Hepatocyte (in vitro differentiated cells): ENCODE data around the gene MUCL3. TPM values are rescaled to one million over a fixed set of nuclear protein-coding genes. Genes with fewer than 3 reads are reported as not detected.
"Not testable (repeated sequence)": the region's sequence is repeated elsewhere in the genome, so short reads cannot be mapped to it uniquely, and the experiment has no call there.

Experiments
- DNase-seq: peaks from one replicate; pipeline ENCODE4 v3.0.0-alpha.2; 2016; ENCODE audit warnings: low spot score
- H2AFZ ChIP-seq: fragments of 200-600 bp; sonication (generic); 2 replicates; pipeline ENCODE4 v1.6.0; 2016; ENCODE audit warnings: antibody characterized with exemption, mild to moderate bottlenecking
- H3K27ac ChIP-seq: fragments of 200-600 bp; sonication (generic); 2 replicates; pipeline ENCODE4 v1.5.1; 2016; ENCODE audit warnings: mild to moderate bottlenecking
- H3K27me3 ChIP-seq: fragments of 200-600 bp; sonication (generic); 2 replicates; pipeline ENCODE4 v1.6.1; 2016
- H3K36me3 ChIP-seq: fragments of 200-600 bp; sonication (generic); replicated peaks from 2 replicates; pipeline ENCODE4 v1.5.1; 2016; ENCODE audit warnings: low read depth; ENCODE audit not compliant: insufficient read depth
- H3K4me1 ChIP-seq: fragments of 200-600 bp; sonication (generic); 2 replicates; pipeline ENCODE4 v1.5.1; 2016; ENCODE audit warnings: mild to moderate bottlenecking, moderate library complexity; ENCODE audit not compliant: insufficient read depth
- H3K4me2 ChIP-seq: fragments of 200-600 bp; sonication (generic); 2 replicates; pipeline ENCODE4 v1.6.0; 2016
- H3K4me3 ChIP-seq: fragments of 200-600 bp; sonication (generic); 2 replicates; pipeline ENCODE4 v1.5.1; 2016; ENCODE audit warnings: mild to moderate bottlenecking
- H3K79me2 ChIP-seq: fragments of 200-600 bp; sonication (generic); 2 replicates; pipeline ENCODE4 v1.6.0; 2017; ENCODE audit warnings: mild to moderate bottlenecking
- H3K9me2 ChIP-seq: fragments of 200-600 bp; sonication (generic); replicated peaks from 2 replicates; pipeline ENCODE4 v1.6.0; 2017; ENCODE audit warnings: mild to moderate bottlenecking; ENCODE audit not compliant: insufficient read depth
- H3K9me3 ChIP-seq: fragments of 200-600 bp; sonication (generic); 2 replicates; pipeline ENCODE4 v1.5.1; 2016; ENCODE audit warnings: low read depth, mild to moderate bottlenecking
- H4K20me1 ChIP-seq: fragments of 200-600 bp; sonication (generic); 2 replicates; pipeline ENCODE4 v1.6.0; 2016; ENCODE audit warnings: mild to moderate bottlenecking; ENCODE audit not compliant: insufficient read depth, poor library complexity, severe bottlenecking
- CTCF ChIP-seq: fragments of 200-600 bp; sonication (generic); IDR thresholded peaks from 2 replicates; pipeline ENCODE4 v1.5.1; 2016; ENCODE audit warnings: antibody characterized with exemption, mild to moderate bottlenecking; ENCODE audit not compliant: poor library complexity
- EZH2 ChIP-seq: fragments of 200-600 bp; sonication (generic); IDR thresholded peaks from 2 replicates; pipeline ENCODE4 v1.6.1; 2016; ENCODE audit warnings: antibody characterized with exemption, mild to moderate bottlenecking, borderline replicate concordance
- EZH2phosphoT487 ChIP-seq: fragments of 200-600 bp; sonication (generic); IDR thresholded peaks from one replicate; pipeline ENCODE4 v1.6.1; 2018; ENCODE audit warnings: antibody characterized with exemption, mild to moderate bottlenecking, low read depth, moderate library complexity; ENCODE audit not compliant: unreplicated experiment, severe bottlenecking
- WGBS: methylation state at CpG from one replicate; pipeline ENCODE4 v1.1.6; 2016; ENCODE audit warnings: low lambda C conversion rate; ENCODE audit errors: missing lambda C conversion rate; 5-methylcytosine and 5-hydroxymethylcytosine counted together
- polyA plus RNA-seq: library from polyadenylated mRNA; unstranded; fragments of >200 nt; fragmentation: Nextera tagmentation; extraction: Ambion mirVana; gene quantifications from 2 replicates; pipeline ENCODE4 v1.2.1, GENCODE V29; 2016
- total RNA-seq: library from RNA; depleted of rRNA; stranded (reverse); fragments of >200 nt; gene quantifications from 2 replicates; pipeline ENCODE4 v1.2.3, GENCODE V29; 2014

MUCL3 gene
- total and polyA plus RNA-seq, 2 experiments from 2014 or later = 0.11 to 0.13 TPM

- H3K4me1 ChIP-seq = peaks cover 14% of the 10 kb centered on the region
- no peak overlapping the region for H3K27ac ChIP-seq
- no peaks in the 10 kb centered on the region for H3K79me2 ChIP-seq
- H3K9me2 ChIP-seq = no peaks in the 10 kb centered on the region
- 97% methylated on average over 8 of the region's 8 CpGs for WGBS
- no peak for TF ChIP-seq CTCF
- no peak overlapping the region for H2AFZ ChIP-seq
- H3K4me2 ChIP-seq = no peak overlapping the region
- DNase-seq = no peak
- no peaks in the 10 kb centered on the region for H3K27me3 ChIP-seq
- H3K36me3 ChIP-seq = no peaks in the 10 kb centered on the region
- H4K20me1 ChIP-seq = no peaks in the 10 kb centered on the region
- no peaks in the 10 kb centered on the region for H3K9me3 ChIP-seq
- H3K4me3 ChIP-seq = no peak overlapping the region
These were observed 23.3 kb upstream of the MUCL3 start for GRCh38 chr6:30917487-30917886.

DNA sequence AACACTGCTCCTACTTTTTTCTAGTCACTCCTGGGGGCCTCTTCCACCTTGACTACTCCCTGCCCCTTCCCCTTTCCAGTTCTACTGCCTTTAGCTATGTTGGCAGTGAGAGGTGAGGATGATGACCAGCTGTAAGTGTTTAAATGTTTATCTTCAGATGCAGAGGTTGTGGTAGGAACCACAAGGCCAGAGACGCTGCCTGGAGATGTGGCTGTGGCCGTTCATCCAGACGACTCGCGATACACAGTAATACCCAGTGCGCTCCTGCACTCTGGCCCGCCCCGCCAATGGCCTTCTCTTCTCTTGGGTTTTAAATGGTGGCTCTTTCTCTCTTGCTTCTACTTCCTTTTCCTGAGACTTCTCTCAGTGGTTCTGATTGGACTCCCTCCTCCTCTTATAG is 22.1 kb upstream of the MUCL3 start:
- no peak overlapping the region for H3K4me3 ChIP-seq
- H2AFZ ChIP-seq = no peak overlapping the region
- H3K27ac ChIP-seq = no peak overlapping the region
- no peaks in the 10 kb centered on the region for H3K36me3 ChIP-seq
- TF ChIP-seq CTCF = no peak
- no peak for TF ChIP-seq EZH2
- no peak for TF ChIP-seq EZH2phosphoT487
- no peaks in the 10 kb centered on the region for H3K27me3 ChIP-seq
- 93% methylated on average over 8 of the region's 8 CpGs for WGBS
- H4K20me1 ChIP-seq = no peaks in the 10 kb centered on the region
- no peak overlapping the region for H3K4me2 ChIP-seq
- peaks cover 14% of the 10 kb centered on the region for H3K4me1 ChIP-seq
- no peak for DNase-seq
- no peaks in the 10 kb centered on the region for H3K9me3 ChIP-seq
- H3K79me2 ChIP-seq = no peaks in the 10 kb centered on the region
- no peaks in the 10 kb centered on the region for H3K9me2 ChIP-seq

GRCh38 chr6:30922447-30922852 is 18.3 kb upstream of the MUCL3 start:
- no peak overlapping the region for H3K4me2 ChIP-seq
- H3K9me2 ChIP-seq = no peaks in the 10 kb centered on the region
- H3K27ac ChIP-seq = no peak overlapping the region
- H2AFZ ChIP-seq = no peak overlapping the region
- DNase-seq = no peak
- no peaks in the 10 kb centered on the region for H3K36me3 ChIP-seq
- H3K9me3 ChIP-seq = no peaks in the 10 kb centered on the region
- H3K27me3 ChIP-seq = no peaks in the 10 kb centered on the region
- no peak for TF ChIP-seq EZH2
- no peak for TF ChIP-seq CTCF
- no peak for TF ChIP-seq EZH2phosphoT487
- no peak overlapping the region for H3K4me3 ChIP-seq
- WGBS = 87% methylated on average over 7 of the region's 7 CpGs
- H4K20me1 ChIP-seq = no peaks in the 10 kb centered on the region
- H3K79me2 ChIP-seq = no peaks in the 10 kb centered on the region
- H3K4me1 ChIP-seq = peaks cover 5% of the 10 kb centered on the region

DNA sequence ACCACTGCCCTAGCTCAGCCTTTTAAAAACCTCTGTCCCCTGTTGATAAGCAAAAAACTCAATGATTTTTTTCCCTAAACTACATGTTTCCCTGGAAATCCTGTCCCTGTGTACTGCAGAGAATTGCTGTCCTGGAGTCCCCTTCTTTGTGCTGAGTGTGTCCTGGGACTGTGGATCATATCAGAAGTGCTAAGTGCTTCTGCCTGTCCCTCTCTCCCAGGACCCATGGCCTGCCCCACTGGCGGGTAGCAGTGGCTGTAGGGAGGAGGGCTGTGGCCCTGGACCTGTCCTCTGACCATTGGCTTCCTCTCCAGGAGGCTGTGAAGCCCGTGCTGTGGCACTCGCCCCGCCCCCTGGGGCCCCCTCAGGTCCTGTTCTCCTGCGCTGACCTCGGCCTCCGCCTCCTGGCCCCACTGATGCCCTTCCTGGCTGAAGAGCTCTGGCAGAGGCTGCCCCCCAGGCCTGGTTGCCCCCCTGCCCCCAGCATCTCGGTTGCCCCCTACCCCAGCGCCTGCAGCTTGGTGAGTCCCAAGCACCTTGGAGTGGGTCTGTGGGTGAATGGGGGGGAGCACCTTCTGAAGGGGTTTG is 16.6 kb upstream of the MUCL3 start:
- H3K9me2 ChIP-seq, H2AFZ ChIP-seq, H3K27ac ChIP-seq, H3K79me2 ChIP-seq, H3K36me3 ChIP-seq, H3K4me1 ChIP-seq, H3K27me3 ChIP-seq, H3K9me3 ChIP-seq, H3K4me3 ChIP-seq, DNase-seq, H4K20me1 ChIP-seq, H3K4me2 ChIP-seq: not testable (repeated sequence)
- WGBS = 89% methylated on average over 7 of the region's 9 CpGs
